Hematopoietic multipotent progenitor cell treated with erythropoietin and hydrocortisone succinate and interleukin-3 and kit ligand, for 8 days (in vitro differentiated cells): Measurements from ENCODE around the gene CNNM1.

ENCODE experiments used
- DNase-seq: peaks from one replicate; pipeline ENCODE4 v3.0.0-alpha.2; 2015

The CNNM1 gene

GRCh38 chr10:99422529-99423096, 93.5 kb downstream of the CNNM1 start:
- no peak for DNase-seq

- no peak for DNase-seq
These were observed 95.5 kb downstream of the CNNM1 start for GRCh38 chr10:99424656-99425055.

DNA sequence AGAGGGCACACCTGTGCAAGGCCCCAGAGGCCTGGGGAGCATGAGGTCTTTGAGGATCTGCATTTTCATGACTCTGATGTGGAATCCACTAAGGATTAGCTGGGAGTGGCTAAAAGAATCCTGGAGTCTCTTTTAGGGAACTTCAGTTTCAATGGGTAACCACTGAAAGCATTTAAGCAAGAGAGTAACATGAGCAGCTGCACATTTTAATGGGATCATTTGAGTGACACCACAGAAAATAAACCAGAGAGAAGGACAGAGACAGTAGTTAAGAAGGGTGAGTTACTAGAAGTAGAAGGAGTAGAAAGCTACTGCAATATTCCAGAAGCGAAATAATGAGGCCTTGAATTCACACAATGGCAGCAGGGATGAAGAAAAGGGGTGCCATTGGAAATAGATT, 96.0 kb downstream of the CNNM1 start:
- no peak for DNase-seq

DNA sequence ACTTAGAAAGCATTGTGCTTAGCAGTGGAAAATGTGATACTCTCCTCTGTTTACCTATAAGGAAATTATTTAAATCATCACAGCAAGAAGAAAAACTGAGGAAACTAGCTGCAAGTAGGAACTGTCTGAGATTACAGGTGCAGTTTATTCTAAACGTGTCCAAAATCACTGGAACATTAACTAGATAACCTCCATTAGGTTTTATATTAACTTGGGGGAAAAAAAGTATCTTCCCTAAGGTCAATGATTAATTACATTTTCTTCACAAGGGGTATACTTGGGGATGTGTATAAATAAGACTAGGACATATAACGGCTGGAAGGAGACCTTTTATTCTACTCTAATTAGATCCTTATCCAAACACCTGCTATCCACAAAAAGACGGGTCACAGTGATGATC, 97.5 kb downstream of the CNNM1 start:
- no peak for DNase-seq

DNA sequence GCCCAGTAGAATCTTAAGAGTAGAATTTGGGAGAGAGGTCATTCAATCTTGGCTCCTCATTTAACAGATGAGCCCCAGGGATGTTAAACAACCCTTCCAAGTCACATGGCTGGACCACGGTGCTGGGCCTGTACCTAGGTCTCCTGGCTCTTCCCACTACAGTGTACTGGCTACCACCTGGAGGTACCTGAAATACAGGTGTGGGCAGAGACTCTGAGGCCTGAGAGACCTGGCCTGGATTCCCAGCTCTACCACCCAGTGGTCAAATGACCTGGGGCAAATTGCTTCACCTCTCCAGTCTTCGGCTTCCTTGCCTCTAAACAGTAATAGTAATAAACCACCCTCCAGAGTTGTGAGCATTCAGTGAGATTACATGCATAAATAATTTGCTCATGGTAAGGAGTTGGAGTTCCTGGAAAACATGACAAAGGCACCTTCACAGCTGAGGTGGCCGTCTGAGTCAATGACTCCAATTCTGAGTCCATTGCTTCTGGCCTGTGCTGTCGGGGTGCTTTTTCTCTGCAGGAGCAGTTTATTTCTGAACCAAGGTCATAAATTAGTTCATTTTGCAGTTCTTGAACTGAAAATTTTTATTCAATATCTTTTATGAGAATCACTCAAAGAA, 98.5 kb downstream of the CNNM1 start:
- no peak for DNase-seq

DNA sequence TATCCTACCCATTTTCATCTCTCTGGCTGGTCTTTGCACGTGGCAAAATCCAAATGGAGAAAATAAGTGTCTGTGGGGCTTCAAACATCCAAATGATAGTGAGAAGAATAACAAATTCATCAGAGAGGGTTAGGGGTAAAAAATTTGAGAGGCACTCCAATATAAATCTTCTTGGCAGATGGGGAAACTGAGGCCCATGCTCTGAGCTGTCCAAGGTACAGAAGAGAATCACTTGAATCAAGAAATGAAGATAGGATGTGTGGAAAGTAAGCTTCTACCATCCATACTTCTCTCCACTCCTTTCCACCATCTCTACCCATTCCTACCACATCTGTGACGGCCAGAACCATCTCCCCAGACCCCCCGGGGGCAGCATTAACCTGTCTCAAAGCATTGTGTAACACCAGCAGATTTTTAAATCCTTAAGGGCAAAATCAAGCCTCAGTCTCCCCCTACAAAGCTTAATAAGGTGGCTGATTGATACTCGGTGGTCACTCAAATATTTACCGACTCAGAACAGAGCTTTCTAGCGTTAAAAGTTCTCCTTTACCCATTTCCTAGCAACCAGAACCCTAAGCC, 100.5 kb downstream of the CNNM1 start:
- DNase-seq: no peak

DNA sequence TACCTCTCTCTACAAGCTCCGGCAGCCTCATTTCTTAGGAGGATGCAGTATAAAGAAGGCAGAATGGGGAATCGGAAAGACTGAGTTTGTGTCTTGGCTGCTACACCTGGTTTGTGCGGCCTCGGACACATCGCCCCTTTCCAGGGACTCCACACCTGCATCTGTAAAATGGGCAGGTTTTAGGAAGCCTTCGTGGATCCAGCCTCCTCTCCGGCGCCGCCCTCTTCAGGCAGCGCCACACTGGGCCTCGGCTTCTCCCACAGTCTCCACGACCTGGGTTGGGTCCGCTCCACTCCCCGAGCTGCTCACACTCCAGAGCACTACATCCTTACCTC, 100.9 kb downstream of the CNNM1 start:
- DNase-seq: no peak

DNA sequence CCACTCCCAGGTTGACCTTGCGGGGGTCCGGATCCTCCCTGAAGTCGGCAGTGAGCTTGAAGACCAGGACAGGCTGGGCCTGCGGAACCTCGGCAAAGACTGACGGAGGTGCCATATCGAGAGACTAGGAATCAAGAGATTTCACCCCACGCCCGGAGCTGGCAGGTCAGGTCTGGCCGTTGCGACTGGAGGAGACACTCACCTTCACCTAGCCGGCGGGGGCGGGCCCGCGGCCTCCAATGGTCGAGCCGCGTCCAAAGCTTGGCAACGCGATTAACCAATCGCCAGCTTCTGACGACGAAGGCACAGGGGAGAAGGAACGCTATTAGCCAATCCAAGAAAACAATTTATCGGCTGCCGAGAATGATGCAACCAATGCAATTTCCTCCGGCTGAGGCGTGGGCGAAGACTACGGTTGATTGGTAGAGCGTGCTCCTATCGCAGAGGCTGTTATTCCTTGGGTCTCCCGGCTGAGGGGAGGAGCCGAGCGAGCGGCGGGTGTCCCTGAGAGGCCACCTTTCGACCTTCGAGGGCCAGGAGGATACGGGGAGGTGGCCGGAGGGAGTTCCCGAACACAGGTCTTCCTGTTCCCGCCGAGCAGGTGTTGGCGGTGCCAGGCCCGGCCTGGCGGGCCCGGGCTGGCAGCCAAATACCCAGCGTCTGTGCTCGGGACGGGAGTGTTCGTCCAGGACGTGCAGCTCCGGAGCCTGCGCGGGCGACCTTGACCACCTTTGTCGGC, 101.5 kb downstream of the CNNM1 start, which contains the start of gene GOT1:
GOT1 (minus strand) TSS at position 174 of the 739 bp plus-strand sequence; CDS start at position 115, 59 bp downstream.
- DNase-seq: peak; percentile 100

DNA sequence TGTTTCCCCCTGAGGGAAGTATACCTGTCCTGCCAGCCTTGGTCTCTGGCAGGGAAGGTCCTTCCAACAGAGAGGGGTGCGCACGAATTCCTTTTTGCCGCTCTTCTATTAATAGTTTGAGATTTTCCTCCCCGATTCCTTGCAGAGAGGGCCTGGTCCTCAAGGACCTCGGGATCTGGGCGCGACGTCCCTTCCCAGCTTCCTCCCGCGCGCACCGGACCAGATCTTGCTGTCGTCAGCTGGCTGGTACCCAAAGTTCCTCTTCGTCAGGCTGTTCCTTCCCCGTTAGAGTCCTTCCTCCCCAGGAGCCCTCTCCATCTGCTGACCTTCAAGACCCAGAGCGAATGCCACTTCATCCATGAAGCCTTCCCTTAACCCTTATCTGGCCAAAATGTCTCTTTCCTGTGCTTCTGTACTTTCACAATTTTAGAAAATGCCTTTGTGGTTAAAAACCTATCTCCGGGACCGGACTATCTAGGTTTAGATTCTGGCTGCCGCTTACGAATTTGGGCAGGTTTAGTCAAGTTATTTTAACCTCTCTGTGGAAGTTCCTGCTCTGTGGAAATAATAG, 102.1 kb downstream of the CNNM1 start:
- DNase-seq: peak; percentile 61

DNA sequence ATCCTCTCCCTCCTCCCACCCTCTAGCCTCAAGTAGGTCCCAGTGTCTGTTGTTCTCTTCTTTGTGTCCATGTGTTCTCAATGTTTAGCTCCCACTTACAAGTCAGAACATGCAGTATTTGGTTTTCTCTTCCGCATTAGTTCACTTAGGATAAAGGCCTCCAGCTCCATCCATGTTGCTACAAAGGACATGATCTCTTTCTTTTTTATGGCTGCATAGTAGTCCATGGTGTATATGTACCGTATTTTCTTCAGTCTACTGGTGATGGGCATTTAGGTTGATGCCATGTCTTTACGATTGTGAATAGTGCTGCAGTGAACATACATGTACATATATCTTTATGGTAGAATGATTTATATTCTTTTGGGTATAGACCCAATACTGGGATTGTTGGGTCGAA, 102.9 kb downstream of the CNNM1 start:
- no peak for DNase-seq

- DNase-seq: no peak
These were observed 103.7 kb downstream of the CNNM1 start for GRCh38 chr10:99432881-99433280.

DNA sequence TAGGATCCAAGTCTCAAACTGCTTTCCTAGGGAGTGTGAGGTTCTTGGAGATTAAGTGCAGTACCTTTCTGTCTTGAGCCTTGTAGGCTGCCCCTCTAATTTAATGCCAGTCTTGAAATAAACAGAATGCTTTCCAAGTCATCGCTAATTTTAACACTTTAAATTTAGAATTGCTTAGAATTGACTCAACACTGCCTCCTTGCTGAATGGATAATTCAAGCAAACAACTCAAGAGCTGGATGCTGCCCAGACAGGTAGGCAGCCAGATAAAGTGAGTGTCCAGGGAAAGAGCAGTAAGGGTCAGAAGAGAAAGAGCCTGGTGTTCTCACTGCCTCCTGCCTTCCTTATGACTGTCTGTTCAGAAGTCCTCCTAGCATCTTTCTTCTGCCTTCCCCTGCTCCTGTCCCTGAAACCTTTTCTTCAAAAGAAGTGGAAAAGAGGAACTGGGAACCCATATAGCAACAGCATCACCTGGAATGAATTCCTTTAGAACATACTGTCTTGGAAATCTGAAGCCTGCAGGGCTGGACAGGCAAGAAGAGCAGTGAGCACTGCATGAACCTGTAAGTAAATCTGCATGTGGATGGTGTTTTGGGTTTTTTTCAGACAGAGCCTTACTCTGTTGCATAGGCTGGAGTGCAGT, 104.3 kb downstream of the CNNM1 start:
- no peak for DNase-seq

DNA sequence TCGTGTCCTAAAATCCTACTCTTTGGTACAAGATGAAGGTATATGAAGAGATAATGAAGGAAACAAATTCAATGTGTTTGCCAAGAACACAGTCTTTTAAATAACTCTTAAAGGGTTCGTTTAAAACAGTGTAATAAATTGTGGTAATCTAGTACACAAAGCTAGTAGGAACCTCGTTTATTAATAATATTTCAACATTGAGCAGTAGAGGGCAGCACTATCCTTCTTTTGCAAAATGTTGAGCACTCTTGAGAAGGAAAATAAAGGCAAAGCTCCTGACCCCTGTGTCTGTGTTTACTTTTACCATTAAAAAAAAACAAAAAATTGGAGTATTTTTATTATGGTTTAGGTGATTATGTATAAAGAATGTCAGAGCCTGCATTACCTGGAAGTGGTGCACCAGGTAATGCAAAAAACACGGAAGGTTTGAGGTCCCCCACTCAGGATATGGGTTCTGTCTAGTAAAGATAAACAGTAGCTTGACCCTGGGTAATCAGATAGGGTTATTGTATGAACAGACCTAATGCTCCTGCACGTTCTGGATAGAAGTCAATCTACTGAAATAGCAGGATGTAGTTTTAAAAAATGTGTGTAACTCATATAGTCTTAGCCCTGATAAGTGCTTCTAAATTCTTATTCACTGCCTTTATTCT, 107.0 kb downstream of the CNNM1 start:
- peak; percentile 87 for DNase-seq

DNA sequence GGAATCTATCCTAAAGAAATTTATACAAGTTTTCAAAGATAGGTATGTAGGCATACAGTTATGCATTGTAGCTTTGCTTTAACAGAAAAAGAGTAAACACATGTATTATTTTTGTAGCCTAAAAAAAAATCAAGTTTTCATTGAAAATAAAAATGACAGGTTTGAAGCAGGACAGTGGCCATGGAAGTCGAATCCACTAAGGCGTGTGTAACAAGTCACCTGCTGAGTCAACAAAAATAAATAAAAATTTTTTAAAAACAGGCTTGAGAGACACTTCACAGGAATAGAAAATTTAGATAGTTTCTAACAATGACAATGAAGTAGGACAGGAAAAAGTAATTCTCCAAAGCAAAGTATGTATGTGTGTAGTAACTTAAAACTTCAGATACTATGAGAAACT, 109.7 kb downstream of the CNNM1 start:
- DNase-seq: no peak

DNA sequence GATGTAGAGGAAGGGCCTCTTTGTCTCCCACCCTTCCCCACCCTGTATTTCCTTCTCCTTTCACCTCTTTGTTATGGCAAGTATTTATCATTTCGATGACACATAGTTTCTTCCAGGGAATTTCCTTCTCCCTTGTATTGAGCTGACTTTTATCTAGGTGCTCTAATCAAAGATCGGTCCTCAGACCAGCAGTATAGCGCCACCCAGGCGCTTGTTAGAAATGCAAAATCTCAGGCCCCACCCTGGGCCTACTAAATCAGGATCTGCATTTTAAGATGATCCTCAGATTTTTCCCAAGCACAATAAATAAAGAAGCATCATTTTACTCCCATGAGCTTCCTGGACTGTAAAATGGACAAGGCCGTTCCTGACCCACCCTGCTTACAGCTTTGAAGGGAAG, 113.2 kb downstream of the CNNM1 start:
- no peak for DNase-seq

- no peak for DNase-seq
These were observed 114.3 kb downstream of the CNNM1 start for GRCh38 chr10:99443500-99443899.
